B cell (primary cell): ENCODE data around the gene VASH1. TPM values are rescaled to one million over a fixed set of nuclear protein-coding genes. Genes with fewer than 3 reads are reported as not detected.

Source experiments
- ATAC-seq: fragments of 200-7000 bp; cut with Tn5 transposase; one replicate; pipeline ENCODE4 v1.10.0; 2021; ENCODE audit warnings: low read depth, mild to moderate bottlenecking, moderate number of reproducible peaks, moderate library complexity
- CTCF ChIA-PET: fragments of 350-600 bp; sonication (Branson Sonifier 250); formaldehyde crosslinking; loops from one replicate; lab custom pipeline; 2021; ENCODE audit warnings: antibody characterized with exemption, inconsistent platforms; lab: Charles Lee
- POLR2A ChIA-PET: fragments of 350-600 bp; sonication (Branson Sonifier 250); formaldehyde crosslinking; loops from one replicate; lab custom pipeline; 2021; ENCODE audit warnings: antibody characterized with exemption; lab: Charles Lee
- DNase-seq: peaks from one replicate; pipeline ENCODE4 v3.0.0; 2013
- H2AFZ ChIP-seq: 2 replicates; pipeline ENCODE4 v1.6.1; 2012; ENCODE audit warnings: mild to moderate bottlenecking, low read depth, low read length; ENCODE audit not compliant: insufficient read depth, poor library complexity, severe bottlenecking
- H3K27ac ChIP-seq, 2 donors: 1 replicate in 1 of 2; 2 replicates in 1 of 2; pipeline ENCODE4 v1.5.1; 2012 to 2013; ENCODE audit warnings: low read length in 2 of 2, mild to moderate bottlenecking in 2 of 2, moderate library complexity in 1 of 2
- H3K27me3 ChIP-seq, 4 experiments: fragments of 200-600 bp in 1 of 4; sonication (generic) in 1 of 4; replicated peaks in 1 of 4; 1 replicate in 2 of 4; 2 replicates in 2 of 4; pipeline versions ENCODE4 v1.6.1 to v1.7.0; 2013 to 2016; ENCODE audit warnings: low read length in 3 of 4, mild to moderate bottlenecking in 2 of 4, mixed read lengths in 1 of 4, moderate library complexity in 1 of 4; ENCODE audit not compliant: insufficient read depth in 4 of 4, control insufficient read depth in 3 of 4; ENCODE audit errors: control extremely low read depth in 1 of 4
- H3K36me3 ChIP-seq, 2 experiments: replicated peaks in 1 of 2; 1 replicate in 1 of 2; 2 replicates in 1 of 2; pipeline versions ENCODE4 v1.6.1 to v1.7.1; 2013; ENCODE audit warnings: low read length in 1 of 2; ENCODE audit not compliant: insufficient read depth in 2 of 2, control insufficient read depth in 1 of 2; ENCODE audit errors: control extremely low read depth in 1 of 2, extremely low read depth in 1 of 2
- H3K4me1 ChIP-seq, 2 donors: fragments of 200-600 bp in 1 of 2; sonication (generic) in 1 of 2; 1 replicate in 1 of 2; 2 replicates in 1 of 2; pipeline versions ENCODE4 v1.5.1 to v1.6.1; 2013 to 2017; ENCODE audit warnings: low read length in 2 of 2; ENCODE audit not compliant: control insufficient read depth in 2 of 2, insufficient read depth in 2 of 2
- H3K4me2 ChIP-seq: replicated peaks from 2 replicates; pipeline ENCODE3; 2012; ENCODE audit warnings: mild to moderate bottlenecking, low read depth, low read length; ENCODE audit not compliant: poor library complexity, severe bottlenecking
- H3K4me3 ChIP-seq, 5 experiments: fragments of 200-600 bp in 1 of 5; sonication (generic) in 1 of 5; 1 replicate in 3 of 5; 2 replicates in 2 of 5; pipeline versions ENCODE4 v1.5.1 to v1.7.0; 2011 to 2016; ENCODE audit warnings: low read length in 4 of 5, mild to moderate bottlenecking in 4 of 5, low read depth in 2 of 5, control low read depth in 1 of 5, moderate library complexity in 1 of 5; ENCODE audit not compliant: insufficient read depth in 1 of 5; ENCODE audit errors: control extremely low read depth in 1 of 5, extremely low read depth in 1 of 5
- H3K79me2 ChIP-seq: fragments of 200-600 bp; sonication (generic); one replicate; pipeline ENCODE4 v1.6.0; 2016; ENCODE audit warnings: low read length; ENCODE audit not compliant: control insufficient read depth, insufficient read depth
- H3K9ac ChIP-seq: fragments of 200-600 bp; sonication (generic); 2 replicates; pipeline ENCODE4 v1.6.1; 2017; ENCODE audit warnings: mild to moderate bottlenecking, low read length, moderate library complexity
- H3K9me3 ChIP-seq, 3 donors: one replicate each; pipeline versions ENCODE4 v1.6.1 to v1.7.1; 2013; ENCODE audit warnings: low read length in 2 of 3; ENCODE audit not compliant: control insufficient read depth in 2 of 3, insufficient read depth in 1 of 3; ENCODE audit errors: control extremely low read depth in 1 of 3
- H4K20me1 ChIP-seq: 2 replicates; pipeline ENCODE4 v1.6.0; 2012; ENCODE audit warnings: mild to moderate bottlenecking, low read length; ENCODE audit not compliant: insufficient read depth, control insufficient read depth, poor library complexity, severe bottlenecking
- H3K27ac Mint-ChIP-seq: one replicate; pipeline ENCODE4 v1.8.0; 2021; ENCODE audit warnings: mixed read lengths
- H3K27me3 Mint-ChIP-seq: one replicate; pipeline ENCODE4 v1.8.0; 2021; ENCODE audit warnings: mixed read lengths
- H3K4me1 Mint-ChIP-seq: one replicate; pipeline ENCODE4 v1.8.0; 2021; ENCODE audit warnings: mixed read lengths
- H3K4me3 Mint-ChIP-seq: one replicate; pipeline ENCODE4 v1.8.0; 2021; ENCODE audit warnings: mixed read lengths
- H3K9me3 Mint-ChIP-seq: one replicate; pipeline ENCODE4 v1.8.0; 2022; ENCODE audit warnings: mixed read lengths; ENCODE audit not compliant: insufficient read depth
- CTCF ChIP-seq: fragments of 200-600 bp; IDR thresholded peaks from one replicate; pipeline ENCODE4 v1.8.0; 2022; ENCODE audit warnings: antibody characterized with exemption, mild to moderate bottlenecking
- EZH2 ChIP-seq: IDR thresholded peaks from 2 replicates; pipeline ENCODE4 v1.6.1; 2012; ENCODE audit warnings: borderline replicate concordance, low read depth, mild to moderate bottlenecking, moderate library complexity, low read length; ENCODE audit not compliant: insufficient read depth, poor library complexity, severe bottlenecking
- WGBS: methylation state at CpG from one replicate; pipeline ENCODE4 v1.1.5; 2013; ENCODE audit warnings: missing lambda C conversion rate; ENCODE audit not compliant: insufficient coverage; 5-methylcytosine and 5-hydroxymethylcytosine counted together
- intact Hi-C: fragments of 100-400 bp; cut with micrococcal nuclease; formaldehyde crosslinking; loops from one replicate; pipeline ENCODE4 v1.10.0; 2022
- polyA plus RNA-seq: library from polyadenylated mRNA; depleted of rRNA; stranded (reverse); fragments of >200 nt; gene quantifications from 2 replicates; pipeline ENCODE4 v1.2.3, GENCODE V29; 2012
- total RNA-seq, 2 donors: library from RNA; stranded (reverse); fragments of 120-200 nt in 1 of 2; gene quantifications; 1 replicate in 1 of 2; 2 replicates in 1 of 2; pipeline versions ENCODE4 v1.2.3 to v1.2.4, GENCODE V29; 2013 to 2022

The VASH1 gene
- total and polyA plus RNA-seq, 2 donors (not counting 1 experiment from before 2014, with no cell fraction given): 0.60 to 2.7 TPM

- no peak for TF ChIP-seq CTCF
- no peak for TF ChIP-seq EZH2
- no peak overlapping the region for H3K27ac Mint-ChIP-seq
- intact Hi-C loops: no loop called here
These were observed 16.5 kb downstream of the VASH1 start for GRCh38 chr14:76777721-76778120.

GRCh38 chr14:76778546-76779215 lies 17.4 kb downstream of the VASH1 start:
- no peaks in the 10 kb centered on the region for H3K27me3 Mint-ChIP-seq
- Histone ChIP-seq H3K27me3 (no peaks in the 10 kb centered on the region), H3K4me3 (no peak overlapping the region), H3K27ac (no peak overlapping the region), H3K4me1 (no peaks in the 10 kb centered on the region), H3K9ac (no peak overlapping the region), H3K79me2 (no peaks in the 10 kb centered on the region), H4K20me1 (no peaks in the 10 kb centered on the region), H3K9me3 (no peaks in the 10 kb centered on the region), H2AFZ (no peak overlapping the region), H3K4me2 (no peak overlapping the region), H3K36me3 (peaks cover 0 to 25% of the 10 kb centered on the region in 2 experiments)
- ATAC-seq (no peak), DNase-seq (no peak)
- H3K4me1 Mint-ChIP-seq: no peaks in the 10 kb centered on the region
- intact Hi-C loops: no loop called here
- ChIA-PET POLR2A (no interaction called here), CTCF (no interaction called here)
- H3K27ac Mint-ChIP-seq: no peak overlapping the region
- 95% methylated on average over 16 of the region's 16 CpGs for WGBS
- TF ChIP-seq EZH2 (no peak), CTCF (no peak)
- H3K9me3 Mint-ChIP-seq: no peaks in the 10 kb centered on the region
- H3K4me3 Mint-ChIP-seq: no peak overlapping the region

More at GRCh38 chr14:76777721-76778120, 16.5 kb downstream of the VASH1 start:
- Mint-ChIP-seq H3K4me1 (no peaks in the 10 kb centered on the region), H3K27me3 (no peaks in the 10 kb centered on the region), H3K9me3 (no peaks in the 10 kb centered on the region), H3K4me3 (no peak overlapping the region)
- 89% methylated on average over 1 of the region's 9 CpGs for WGBS
- peaks cover 0 to 17% of the 10 kb centered on the region in 2 experiments for H3K36me3 ChIP-seq
- DNase-seq (no peak), ATAC-seq (no peak)
- H3K4me1 ChIP-seq: no peaks in the 10 kb centered on the region
- H3K4me2 ChIP-seq: no peak overlapping the region
- no peaks in the 10 kb centered on the region for H4K20me1 ChIP-seq
- ChIA-PET POLR2A (no interaction called here), CTCF (interaction anchor here (1.9 kb wide), 1 partner anchor 67 kb away, joined by 8 read pairs; no protein-coding TSS in a partner anchor)
- H3K9me3 ChIP-seq: no peaks in the 10 kb centered on the region
- no peaks in the 10 kb centered on the region for H3K27me3 ChIP-seq
- no peak overlapping the region for H3K9ac ChIP-seq
- no peak overlapping the region for H3K4me3 ChIP-seq
- H2AFZ ChIP-seq: no peak overlapping the region
- no peak overlapping the region for H3K27ac ChIP-seq
- no peaks in the 10 kb centered on the region for H3K79me2 ChIP-seq
